ENCODE results near the gene LRG1.

GRCh38 chr19:4548238-4548584 lies 8.4 kb upstream of the LRG1 start:
- TF ChIP-seq CTCF (IDR thresholded peaks at IDR 0.05) (no peak), EZH2 (IDR thresholded peaks at IDR 0.05) (no peak), EZH2phosphoT487 (IDR thresholded peaks at IDR 0.05) (no peak)
